ENCODE data around the gene TENM4.

DNA sequence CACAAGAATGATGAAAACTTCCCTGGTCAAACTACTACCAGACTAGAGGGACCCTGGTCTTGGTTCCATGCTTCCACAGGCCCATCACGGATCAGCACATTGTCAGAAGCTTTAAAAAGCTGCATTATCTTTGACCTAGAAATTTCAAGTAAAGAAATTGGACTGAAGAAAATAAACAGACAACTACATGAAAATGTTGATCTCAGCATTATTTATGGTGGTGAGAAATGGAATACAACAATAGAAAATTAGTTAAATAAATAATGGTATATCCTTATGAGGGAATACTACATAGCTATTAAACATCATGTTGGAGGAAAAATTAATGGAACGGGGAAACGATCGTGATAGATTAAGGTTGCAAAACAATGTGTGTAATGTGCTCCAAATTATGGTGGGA lies 13.7 kb downstream of the TENM4 start:
- TF ChIP-seq EZH2 (IDR thresholded peaks at IDR 0.05; ENCODE audit: borderline replicate concordance, insufficient read depth, low read length, poor library complexity, severe bottlenecking): no peak
- TF ChIP-seq, protein P1, sequence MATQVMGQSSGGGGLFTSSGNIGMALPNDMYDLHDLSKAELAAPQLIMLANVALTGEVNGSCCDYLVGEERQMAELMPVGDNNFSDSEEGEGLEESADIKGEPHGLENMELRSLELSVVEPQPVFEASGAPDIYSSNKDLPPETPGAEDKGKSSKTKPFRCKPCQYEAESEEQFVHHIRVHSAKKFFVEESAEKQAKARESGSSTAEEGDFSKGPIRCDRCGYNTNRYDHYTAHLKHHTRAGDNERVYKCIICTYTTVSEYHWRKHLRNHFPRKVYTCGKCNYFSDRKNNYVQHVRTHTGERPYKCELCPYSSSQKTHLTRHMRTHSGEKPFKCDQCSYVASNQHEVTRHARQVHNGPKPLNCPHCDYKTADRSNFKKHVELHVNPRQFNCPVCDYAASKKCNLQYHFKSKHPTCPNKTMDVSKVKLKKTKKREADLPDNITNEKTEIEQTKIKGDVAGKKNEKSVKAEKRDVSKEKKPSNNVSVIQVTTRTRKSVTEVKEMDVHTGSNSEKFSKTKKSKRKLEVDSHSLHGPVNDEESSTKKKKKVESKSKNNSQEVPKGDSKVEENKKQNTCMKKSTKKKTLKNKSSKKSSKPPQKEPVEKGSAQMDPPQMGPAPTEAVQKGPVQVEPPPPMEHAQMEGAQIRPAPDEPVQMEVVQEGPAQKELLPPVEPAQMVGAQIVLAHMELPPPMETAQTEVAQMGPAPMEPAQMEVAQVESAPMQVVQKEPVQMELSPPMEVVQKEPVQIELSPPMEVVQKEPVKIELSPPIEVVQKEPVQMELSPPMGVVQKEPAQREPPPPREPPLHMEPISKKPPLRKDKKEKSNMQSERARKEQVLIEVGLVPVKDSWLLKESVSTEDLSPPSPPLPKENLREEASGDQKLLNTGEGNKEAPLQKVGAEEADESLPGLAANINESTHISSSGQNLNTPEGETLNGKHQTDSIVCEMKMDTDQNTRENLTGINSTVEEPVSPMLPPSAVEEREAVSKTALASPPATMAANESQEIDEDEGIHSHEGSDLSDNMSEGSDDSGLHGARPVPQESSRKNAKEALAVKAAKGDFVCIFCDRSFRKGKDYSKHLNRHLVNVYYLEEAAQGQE (IDR thresholded peaks at IDR 0.05; ENCODE audit: borderline replicate concordance): no peak
- TF ChIP-seq, protein P2, sequence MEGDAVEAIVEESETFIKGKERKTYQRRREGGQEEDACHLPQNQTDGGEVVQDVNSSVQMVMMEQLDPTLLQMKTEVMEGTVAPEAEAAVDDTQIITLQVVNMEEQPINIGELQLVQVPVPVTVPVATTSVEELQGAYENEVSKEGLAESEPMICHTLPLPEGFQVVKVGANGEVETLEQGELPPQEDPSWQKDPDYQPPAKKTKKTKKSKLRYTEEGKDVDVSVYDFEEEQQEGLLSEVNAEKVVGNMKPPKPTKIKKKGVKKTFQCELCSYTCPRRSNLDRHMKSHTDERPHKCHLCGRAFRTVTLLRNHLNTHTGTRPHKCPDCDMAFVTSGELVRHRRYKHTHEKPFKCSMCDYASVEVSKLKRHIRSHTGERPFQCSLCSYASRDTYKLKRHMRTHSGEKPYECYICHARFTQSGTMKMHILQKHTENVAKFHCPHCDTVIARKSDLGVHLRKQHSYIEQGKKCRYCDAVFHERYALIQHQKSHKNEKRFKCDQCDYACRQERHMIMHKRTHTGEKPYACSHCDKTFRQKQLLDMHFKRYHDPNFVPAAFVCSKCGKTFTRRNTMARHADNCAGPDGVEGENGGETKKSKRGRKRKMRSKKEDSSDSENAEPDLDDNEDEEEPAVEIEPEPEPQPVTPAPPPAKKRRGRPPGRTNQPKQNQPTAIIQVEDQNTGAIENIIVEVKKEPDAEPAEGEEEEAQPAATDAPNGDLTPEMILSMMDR (IDR thresholded peaks at IDR 0.05; ENCODE audit: poor library complexity, severe bottlenecking): no peak
- TF ChIP-seq MXI1 (conservative IDR thresholded peaks at IDR 0.05; ENCODE audit: poor library complexity, severe bottlenecking): no peak
- TF ChIP-seq RAD21 (conservative IDR thresholded peaks at IDR 0.05): no peak
